ENCODE data around the gene ACOT11. TPM values are rescaled to one million over a fixed set of nuclear protein-coding genes. Genes with fewer than 3 reads are reported as not detected.

Gene ACOT11
- total and polyA plus RNA-seq, 2 of the 4 experiments (the other 2 are of a cell fraction) = 2.5 to 2.7 TPM

DNA sequence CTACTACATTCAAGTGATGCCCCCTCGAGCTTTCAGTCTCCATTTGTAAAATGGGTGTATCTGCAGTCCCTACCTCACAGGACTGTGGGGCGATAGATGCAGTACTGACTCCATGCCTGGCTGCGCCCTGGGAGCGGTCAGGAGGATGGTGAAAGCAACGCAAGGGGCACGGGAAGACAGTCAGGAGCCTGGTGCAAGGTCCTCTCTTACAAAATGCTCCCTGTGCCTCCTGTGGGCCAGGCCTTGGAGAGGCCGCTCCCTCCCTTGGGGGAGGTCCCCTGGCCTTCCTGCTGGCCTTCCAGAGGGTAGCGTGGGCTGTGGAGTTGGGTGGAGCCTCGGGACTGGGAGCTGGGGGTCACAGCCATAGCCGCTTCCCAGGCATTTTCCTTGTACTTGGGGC is 53.7 kb downstream of the ACOT11 start:
- intact Hi-C loops (cut with micrococcal nuclease) = no loop called here
- H3K79me1 ChIP-seq (ENCODE audit: low read depth in 1 of 2, low read length in 2 of 2) = no peaks in the 10 kb centered on the region
- H3K4me3 ChIP-seq (ENCODE audit: insufficient read depth, low read depth, low read length) = no peak overlapping the region
- H3K18ac ChIP-seq (ENCODE audit: low read depth, low read length) = no peak overlapping the region
- TF ChIP-seq BHLHE40 (IDR thresholded peaks at IDR 0.05; ENCODE audit: low read depth, low read length) = no peak
- no peak for TF ChIP-seq RAD21 (IDR thresholded peaks at IDR 0.05; ENCODE audit: low read length)
- no peak for TF ChIP-seq MAFK (IDR thresholded peaks at IDR 0.05; ENCODE audit: low read depth, low read length)
- no peak for TF ChIP-seq NFE2L2 (IDR thresholded peaks at IDR 0.05; ENCODE audit: low read depth, low read length)
- TF ChIP-seq, protein P1, sequence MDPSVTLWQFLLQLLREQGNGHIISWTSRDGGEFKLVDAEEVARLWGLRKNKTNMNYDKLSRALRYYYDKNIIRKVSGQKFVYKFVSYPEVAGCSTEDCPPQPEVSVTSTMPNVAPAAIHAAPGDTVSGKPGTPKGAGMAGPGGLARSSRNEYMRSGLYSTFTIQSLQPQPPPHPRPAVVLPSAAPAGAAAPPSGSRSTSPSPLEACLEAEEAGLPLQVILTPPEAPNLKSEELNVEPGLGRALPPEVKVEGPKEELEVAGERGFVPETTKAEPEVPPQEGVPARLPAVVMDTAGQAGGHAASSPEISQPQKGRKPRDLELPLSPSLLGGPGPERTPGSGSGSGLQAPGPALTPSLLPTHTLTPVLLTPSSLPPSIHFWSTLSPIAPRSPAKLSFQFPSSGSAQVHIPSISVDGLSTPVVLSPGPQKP (IDR thresholded peaks at IDR 0.05; ENCODE audit: borderline replicate concordance, low read depth, low read length) = no peak
- 84% methylated on average over 6 of the region's 10 CpGs; no CpG with 5 or more reads in 1 of the 2 experiments for WGBS, 2 experiments (ENCODE audit: extremely low coverage in 2 of 2, insufficient read length in 1 of 2)
- H3K36me3 ChIP-seq (ENCODE audit: control insufficient read depth, insufficient read depth, low read length) = no peaks in the 10 kb centered on the region
- no peak overlapping the region for H2BK5ac ChIP-seq (ENCODE audit: low read depth, low read length, poor library complexity, severe bottlenecking)
- H3K27ac ChIP-seq (ENCODE audit: insufficient read depth, low read length) = no peak overlapping the region
- no TSS peak for BruUV-seq (replicated peaks)
- H3K9me1 ChIP-seq (ENCODE audit: insufficient read depth, low read length) = peaks cover 8% of the 10 kb centered on the region
- H2AK9ac ChIP-seq (replicated peaks; ENCODE audit: low read depth, low read length, poor library complexity) = no peak overlapping the region
- H2BK15ac ChIP-seq (ENCODE audit: low read depth, low read length) = no peak overlapping the region
- peak overlapping the region; percentile 11 for H2AFZ ChIP-seq (replicated peaks; ENCODE audit: low read length, poor library complexity)
- no peak overlapping the region for H2AK5ac ChIP-seq (ENCODE audit: low read depth, low read length)
- H3K4me1 ChIP-seq (ENCODE audit: control insufficient read depth, insufficient read depth, low read length) = no peaks in the 10 kb centered on the region
- DNase-seq (no peak), ATAC-seq (ENCODE audit: low read depth) (no peak)
- H4K5ac ChIP-seq (ENCODE audit: low read depth, low read length) = no peak overlapping the region
- no peak overlapping the region for H3K23ac ChIP-seq (ENCODE audit: low read depth, low read length)
- no peak overlapping the region for H3K14ac ChIP-seq (replicated peaks; ENCODE audit: low read depth, low read length)
- H3K4ac ChIP-seq (ENCODE audit: low read depth, low read length) = no peak overlapping the region
- in situ Hi-C loops (cut with MboI; ENCODE audit: low sequenced_read_pairs) = no loop called here
- H3K4me2 ChIP-seq (ENCODE audit: low read depth, low read length) = no peak overlapping the region
- H4K20me1 ChIP-seq (ENCODE audit: insufficient read depth, low read length) = no peaks in the 10 kb centered on the region
- no peak overlapping the region for H4K91ac ChIP-seq (ENCODE audit: insufficient read depth, low read depth, low read length)
- no peaks in the 10 kb centered on the region for H3K9me3 ChIP-seq (ENCODE audit: control insufficient read depth, insufficient read depth, low read length)
- no peak overlapping the region for H3K9ac ChIP-seq (ENCODE audit: low read depth, low read length)
- ChIA-PET CTCF (no interaction called here), POLR2A (ENCODE audit: unreplicated experiment) (no interaction called here)
- H4K8ac ChIP-seq (ENCODE audit: low read depth in 2 of 2, low read length in 2 of 2) = no peak overlapping the region
- H3K27me3 ChIP-seq (ENCODE audit: control insufficient read depth, insufficient read depth, low read length) = no peaks in the 10 kb centered on the region
- H3K56ac ChIP-seq (ENCODE audit: extremely low read depth, insufficient read depth, low read length) = no peak overlapping the region
- dilution Hi-C loops (cut with HindIII; ENCODE audit: low sequenced_read_pairs, unreplicated experiment) = no loop called here
- H2BK20ac ChIP-seq (ENCODE audit: low read depth, low read length) = no peak overlapping the region
- H2BK120ac ChIP-seq (ENCODE audit: low read depth, low read length) = no peak overlapping the region
